COR-L47 (cell line): ENCODE data around the gene AHCTF1.

Experiments
- DNase-seq: peaks from one replicate; lab custom pipeline; 2025; lab: John Stamatoyannopoulos, UW

AHCTF1 gene

GRCh38 chr1:246931549-246932365 is at the start of gene AHCTF1:
Gene AHCTF1 (minus strand): TSS chr1:246931948. CDS start chr1:246918370, 13,578 bp downstream.
- DNase-seq: peak; percentile 98

GRCh38 chr1:246978785-246979184 is 47.0 kb upstream of the AHCTF1 start:
- DNase-seq: no peak

GRCh38 chr1:246978281-246978680 is 46.5 kb upstream of the AHCTF1 start:
- no peak for DNase-seq

- DNase-seq: no peak
These were observed 40.2 kb upstream of the AHCTF1 start for GRCh38 chr1:246971969-246972368.

- DNase-seq: peak; percentile 50
These were observed 39.5 kb upstream of the AHCTF1 start for GRCh38 chr1:246971090-246971721.

GRCh38 chr1:246969621-246970020 is 37.9 kb upstream of the AHCTF1 start:
- no peak for DNase-seq

- DNase-seq: no peak
These were observed 34.8 kb upstream of the AHCTF1 start for GRCh38 chr1:246966502-246966901.

GRCh38 chr1:246959944-246960693 is 28.4 kb upstream of the AHCTF1 start:
- no peak for DNase-seq

- no peak for DNase-seq
These were observed 22.4 kb upstream of the AHCTF1 start for GRCh38 chr1:246954126-246954525.

GRCh38 chr1:246951413-246951812 is 19.7 kb upstream of the AHCTF1 start:
- no peak for DNase-seq

GRCh38 chr1:246949956-246950355 is 18.2 kb upstream of the AHCTF1 start:
- DNase-seq: no peak

GRCh38 chr1:246947255-246947654 is 15.5 kb upstream of the AHCTF1 start:
- no peak for DNase-seq

GRCh38 chr1:246946366-246946765 is 14.6 kb upstream of the AHCTF1 start:
- no peak for DNase-seq

GRCh38 chr1:246934765-246935164 is 3.0 kb upstream of the AHCTF1 start:
- DNase-seq: no peak

GRCh38 chr1:246933893-246934292 is 2.1 kb upstream of the AHCTF1 start:
- no peak for DNase-seq

GRCh38 chr1:246932366-246932700 is 585 bp upstream of the AHCTF1 start:
- DNase-seq: no peak

GRCh38 chr1:246930830-246931548 is 759 bp downstream of the AHCTF1 start:
- peak; percentile 32 for DNase-seq

GRCh38 chr1:246925997-246926626 is 5.6 kb downstream of the AHCTF1 start:
- no peak for DNase-seq

GRCh38 chr1:246923900-246924299 is 7.8 kb downstream of the AHCTF1 start:
- DNase-seq: no peak

- DNase-seq: no peak
These were observed 8.3 kb downstream of the AHCTF1 start for GRCh38 chr1:246923482-246923881.

GRCh38 chr1:246921481-246921880 is 10.3 kb downstream of the AHCTF1 start:
- DNase-seq: no peak

- no peak for DNase-seq
These were observed 11.8 kb downstream of the AHCTF1 start for GRCh38 chr1:246919902-246920301.
